Right lobe of liver (tissue), 4 donors: ENCODE measurements around the gene AIG1.

Experiments
- POLR2A ChIP-seq: fragments of 450-650 bp; IDR thresholded peaks from one replicate; pipeline ENCODE4 v1.6.1; 2017; ENCODE audit warnings: antibody characterized with exemption, mild to moderate bottlenecking
- TF ChIP-seq, protein P1 (sequence below), 4 donors: fragments of 200-600 bp in 3 of 4; fragments of 450-650 bp in 1 of 4; IDR thresholded peaks; one replicate each; pipeline versions ENCODE4 v1.5.1 to v1.8.0; 2016 to 2022; ENCODE audit warnings: antibody characterized with exemption in 4 of 4, mild to moderate bottlenecking in 2 of 4
- donor health status: DM: no; HTN: no; CAD: no.
- donor health status: DM: no; HTN: no; CAD: no.
- donor health status: DM: no; HTN: yes; CAD: no.

DNA sequence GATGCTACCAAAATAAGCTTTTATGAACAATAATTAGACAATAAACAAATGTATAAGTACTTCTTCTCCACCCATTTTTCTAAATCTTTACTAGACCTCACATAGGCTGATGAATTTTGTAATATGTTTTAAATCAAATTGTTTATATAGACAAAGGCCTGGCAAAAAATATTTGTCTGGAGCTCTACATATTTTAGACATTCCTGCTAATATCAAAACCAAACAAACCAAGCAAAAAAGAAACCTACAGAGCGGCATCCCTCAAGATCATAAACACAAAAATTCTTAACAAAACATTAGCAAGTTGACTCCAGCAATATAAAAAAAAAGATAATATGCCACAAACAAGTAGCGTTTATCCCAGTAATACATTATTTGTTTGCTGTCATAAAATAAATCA is 302.6 kb downstream of the AIG1 start:
- TF ChIP-seq POLR2A = no peak
- TF ChIP-seq, protein P1, sequence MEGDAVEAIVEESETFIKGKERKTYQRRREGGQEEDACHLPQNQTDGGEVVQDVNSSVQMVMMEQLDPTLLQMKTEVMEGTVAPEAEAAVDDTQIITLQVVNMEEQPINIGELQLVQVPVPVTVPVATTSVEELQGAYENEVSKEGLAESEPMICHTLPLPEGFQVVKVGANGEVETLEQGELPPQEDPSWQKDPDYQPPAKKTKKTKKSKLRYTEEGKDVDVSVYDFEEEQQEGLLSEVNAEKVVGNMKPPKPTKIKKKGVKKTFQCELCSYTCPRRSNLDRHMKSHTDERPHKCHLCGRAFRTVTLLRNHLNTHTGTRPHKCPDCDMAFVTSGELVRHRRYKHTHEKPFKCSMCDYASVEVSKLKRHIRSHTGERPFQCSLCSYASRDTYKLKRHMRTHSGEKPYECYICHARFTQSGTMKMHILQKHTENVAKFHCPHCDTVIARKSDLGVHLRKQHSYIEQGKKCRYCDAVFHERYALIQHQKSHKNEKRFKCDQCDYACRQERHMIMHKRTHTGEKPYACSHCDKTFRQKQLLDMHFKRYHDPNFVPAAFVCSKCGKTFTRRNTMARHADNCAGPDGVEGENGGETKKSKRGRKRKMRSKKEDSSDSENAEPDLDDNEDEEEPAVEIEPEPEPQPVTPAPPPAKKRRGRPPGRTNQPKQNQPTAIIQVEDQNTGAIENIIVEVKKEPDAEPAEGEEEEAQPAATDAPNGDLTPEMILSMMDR (IDR thresholded peaks at IDR 0.05) = no peak
